ENCODE results near the gene FADS6.

The FADS6 gene

DNA sequence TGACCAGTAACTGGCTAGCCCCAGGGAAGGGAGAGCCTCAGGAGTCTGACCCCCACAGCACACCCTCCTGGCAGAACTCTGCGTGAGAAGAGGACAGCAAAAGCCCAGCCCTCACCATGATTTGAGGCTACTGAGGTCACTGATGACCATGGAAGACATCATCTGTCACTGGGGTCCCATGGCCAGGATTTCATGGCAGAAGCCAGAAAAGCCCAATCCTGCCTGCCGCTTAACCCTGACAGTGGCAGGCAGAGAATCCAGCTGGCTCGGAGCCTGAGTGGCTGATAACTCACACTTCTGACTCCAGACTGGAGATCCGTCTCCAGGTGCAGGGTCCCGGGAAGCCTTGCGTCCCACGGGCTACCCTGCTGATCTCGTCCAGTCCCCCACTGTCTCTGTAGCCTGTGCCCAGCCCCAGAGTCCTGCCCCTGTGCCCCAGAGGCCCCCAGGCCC, 51.3 kb downstream of the FADS6 start:
- no peak for DNase-seq
- ATAC-seq = no peak
- peak overlapping the region; percentile 12 to 24 for H3K4me3 Mint-ChIP-seq
- no peaks in the 10 kb centered on the region for H3K9me3 Mint-ChIP-seq
- peak overlapping the region in 1 of 2 donors; percentile 71 for H3K27ac Mint-ChIP-seq
- H3K27me3 Mint-ChIP-seq = peaks cover 34% of the 10 kb centered on the region
- peaks cover 42% of the 10 kb centered on the region for H3K4me1 Mint-ChIP-seq

DNA sequence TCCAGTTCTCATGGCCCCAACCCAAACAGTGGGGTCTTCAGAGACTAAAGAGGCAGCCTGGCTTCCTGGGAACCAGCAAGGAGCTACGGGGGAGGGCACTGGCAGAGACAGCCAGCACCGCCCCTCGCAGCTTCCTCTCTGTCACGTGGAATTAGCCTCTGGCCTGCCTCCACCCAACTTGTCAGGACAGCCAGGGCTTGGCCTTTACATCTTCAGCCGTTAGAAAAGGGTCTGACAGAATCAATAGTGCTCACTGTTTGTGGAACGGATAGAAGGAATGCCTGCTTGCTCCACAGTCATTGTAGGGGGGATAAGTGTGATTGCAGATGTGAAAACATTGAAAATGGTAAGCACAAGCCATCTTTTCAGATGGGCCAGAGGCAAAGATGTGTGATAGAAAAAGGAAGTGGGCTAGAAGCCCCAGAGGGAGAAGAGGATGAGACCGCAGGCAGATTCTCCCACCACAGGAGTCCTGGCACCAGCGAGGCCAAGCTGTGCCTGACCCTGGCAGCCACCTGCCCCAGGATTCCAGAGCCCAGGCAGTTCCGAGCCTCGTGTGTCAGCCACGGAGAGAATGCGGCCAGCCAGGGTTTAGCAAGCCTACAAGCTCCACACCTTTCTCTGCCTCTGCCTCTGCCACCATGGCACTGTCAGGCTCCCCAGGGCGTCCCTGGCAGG, 52.3 kb downstream of the FADS6 start:
- ATAC-seq (no peak), DNase-seq (no peak)
- Mint-ChIP-seq H3K27ac (peak overlapping the region in 1 of 2 donors; percentile 31), H3K4me3 (no peak overlapping the region), H3K4me1 (peaks cover 48% of the 10 kb centered on the region), H3K27me3 (peaks cover 34% of the 10 kb centered on the region), H3K9me3 (no peaks in the 10 kb centered on the region)

- H3K4me3 Mint-ChIP-seq = peak overlapping the region in 1 of 2 donors; percentile 29
- peak; percentile 51 for ATAC-seq
- H3K27ac Mint-ChIP-seq = peak overlapping the region in 1 of 2 donors; percentile 86
These were observed 53.2 kb downstream of the FADS6 start for GRCh38 chr17:74839990-74840852.

DNA sequence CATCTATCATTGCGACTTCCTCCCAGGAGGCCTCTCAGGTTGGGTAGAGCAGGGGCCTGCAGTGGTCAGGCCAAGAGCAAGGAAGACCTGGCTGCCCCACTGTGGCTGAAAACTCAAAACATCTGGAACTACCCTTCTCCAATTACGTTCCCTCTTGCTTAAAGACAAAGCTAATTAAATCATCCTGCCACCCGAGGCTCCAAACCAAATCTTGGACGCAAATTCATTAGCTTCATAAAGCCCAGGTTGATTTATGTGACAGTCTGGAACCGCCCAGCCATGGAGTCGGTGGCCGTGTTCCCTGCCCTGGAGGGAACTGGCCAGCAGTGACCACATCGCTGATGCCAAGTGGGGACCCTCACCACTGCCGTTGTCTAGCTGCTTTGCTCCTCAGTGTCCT, 55.2 kb downstream of the FADS6 start:
- Mint-ChIP-seq H3K4me3 (no peak overlapping the region), H3K9me3 (no peaks in the 10 kb centered on the region), H3K4me1 (peaks cover 49% of the 10 kb centered on the region), H3K27ac (no peak overlapping the region), H3K27me3 (peaks cover 22% of the 10 kb centered on the region)
- ATAC-seq = no peak
- DNase-seq = no peak

More at GRCh38 chr17:74839990-74840852, 53.2 kb downstream of the FADS6 start:
- no peak for DNase-seq
- no peaks in the 10 kb centered on the region for H3K9me3 Mint-ChIP-seq
- peaks cover 34% of the 10 kb centered on the region for H3K27me3 Mint-ChIP-seq
- peaks cover 49% of the 10 kb centered on the region for H3K4me1 Mint-ChIP-seq

GRCh38 chr17:74836691-74837467, 56.6 kb downstream of the FADS6 start:
- H3K27me3 Mint-ChIP-seq = peaks cover 13% of the 10 kb centered on the region
- H3K9me3 Mint-ChIP-seq = no peaks in the 10 kb centered on the region
- ATAC-seq (no peak), DNase-seq (no peak)
- H3K4me1 Mint-ChIP-seq = peaks cover 43% of the 10 kb centered on the region
- H3K4me3 Mint-ChIP-seq = no peak overlapping the region
- H3K27ac Mint-ChIP-seq = peak overlapping the region in 1 of 2 donors; percentile 64

GRCh38 chr17:74836191-74836590, 57.2 kb downstream of the FADS6 start:
- peaks cover 36% of the 10 kb centered on the region for H3K4me1 Mint-ChIP-seq
- no peaks in the 10 kb centered on the region for H3K9me3 Mint-ChIP-seq
- no peak overlapping the region for H3K27ac Mint-ChIP-seq
- DNase-seq (no peak), ATAC-seq (no peak)
- no peak overlapping the region for H3K4me3 Mint-ChIP-seq
- peaks cover 6% of the 10 kb centered on the region for H3K27me3 Mint-ChIP-seq

DNA sequence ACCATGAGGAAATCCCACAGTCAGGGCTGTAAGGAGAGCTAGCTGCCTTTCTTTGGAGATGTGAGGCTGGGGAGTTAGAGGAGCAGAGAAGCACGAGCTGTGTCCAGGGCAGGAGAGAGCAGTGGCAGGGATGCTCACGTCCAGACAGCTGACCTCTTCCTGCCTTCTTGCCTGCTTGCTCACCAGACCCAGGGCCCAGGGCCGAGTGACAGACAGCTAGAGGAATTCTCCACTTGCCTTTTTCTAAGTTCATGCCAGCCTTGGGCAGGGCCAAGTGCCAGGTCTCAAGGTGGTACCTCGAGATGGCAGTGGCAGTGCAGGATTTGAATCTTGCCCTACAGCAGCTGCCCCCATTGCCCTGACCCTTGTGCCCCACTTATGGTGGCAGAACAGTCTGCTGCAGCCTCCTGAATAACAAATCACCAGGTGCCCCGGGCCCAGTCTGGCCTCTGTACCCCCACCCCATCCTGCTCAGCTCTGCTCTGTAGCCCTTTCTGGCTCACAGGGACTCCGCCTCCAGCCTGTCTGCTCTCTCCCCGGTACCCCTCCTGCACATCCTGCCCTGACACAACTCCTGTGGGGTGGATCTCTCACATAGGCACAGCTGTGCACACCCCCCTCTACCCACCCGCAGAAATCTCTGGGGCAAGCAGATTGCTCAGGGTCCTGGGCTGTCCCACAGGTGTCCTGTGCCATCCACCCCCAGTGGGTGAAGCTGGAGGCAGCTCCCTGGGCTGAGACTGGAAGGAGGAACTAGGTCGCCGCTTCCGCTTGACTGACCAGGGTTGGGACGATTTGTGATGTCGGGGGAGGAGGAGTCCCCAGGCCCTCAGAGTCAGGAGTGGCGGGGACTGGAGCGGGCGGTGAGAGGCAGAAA, 59.7 kb downstream of the FADS6 start:
- peaks cover 13% of the 10 kb centered on the region for H3K4me1 Mint-ChIP-seq
- no peaks in the 10 kb centered on the region for H3K27me3 Mint-ChIP-seq
- H3K27ac Mint-ChIP-seq = no peak overlapping the region
- no peak for DNase-seq
- no peak overlapping the region for H3K4me3 Mint-ChIP-seq
- no peak for ATAC-seq
- no peaks in the 10 kb centered on the region for H3K9me3 Mint-ChIP-seq

DNA sequence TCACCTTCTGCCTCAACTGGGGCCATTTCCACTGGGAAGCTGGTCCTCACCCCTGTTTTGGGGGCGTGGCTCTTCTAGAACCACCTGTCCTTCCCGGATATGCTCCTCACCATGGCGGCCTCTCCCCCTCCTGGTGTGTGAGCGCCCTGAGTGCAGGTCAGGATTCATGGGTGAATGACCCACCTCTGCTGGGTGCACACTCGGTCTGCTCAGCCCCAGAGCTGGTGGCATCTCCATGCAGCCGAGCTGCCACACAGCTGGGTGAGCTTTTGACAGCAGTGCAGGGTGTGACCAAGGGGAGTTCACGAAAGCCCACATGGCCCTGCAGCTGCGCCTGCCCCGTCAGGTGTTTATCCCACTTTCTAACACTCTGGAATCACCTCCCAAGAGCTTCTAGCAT, 61.0 kb downstream of the FADS6 start:
- no peak for DNase-seq
- peaks cover 7% of the 10 kb centered on the region for H3K4me1 Mint-ChIP-seq
- H3K9me3 Mint-ChIP-seq = no peaks in the 10 kb centered on the region
- peak overlapping the region in 1 of 2 donors; percentile 49 for H3K27ac Mint-ChIP-seq
- no peak overlapping the region for H3K4me3 Mint-ChIP-seq
- ATAC-seq = no peak
- no peaks in the 10 kb centered on the region for H3K27me3 Mint-ChIP-seq

- H3K27ac Mint-ChIP-seq = no peak overlapping the region
These were observed 61.8 kb downstream of the FADS6 start for GRCh38 chr17:74831444-74832146.

DNA sequence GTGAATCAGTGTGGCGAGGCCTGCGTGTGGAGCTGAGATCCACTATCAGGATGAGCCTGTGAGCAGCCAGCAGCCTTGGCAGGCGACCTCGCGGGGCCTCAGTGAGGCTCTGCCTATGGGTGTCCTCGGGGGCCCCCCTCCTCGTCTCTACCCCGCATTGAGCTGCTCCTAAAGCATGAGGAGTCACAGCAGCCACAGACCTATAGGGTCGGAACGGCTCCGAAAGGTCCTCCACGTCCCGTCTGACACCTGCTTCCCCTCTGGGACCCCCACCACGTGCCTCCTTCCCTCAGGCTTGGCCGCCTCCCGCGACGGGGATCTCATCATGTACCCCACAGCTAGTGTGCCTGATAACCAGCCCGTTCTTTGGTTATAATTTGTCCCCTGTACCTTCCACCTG, 62.6 kb downstream of the FADS6 start:
- DNase-seq (no peak), ATAC-seq (no peak)
- Mint-ChIP-seq H3K27ac (peak overlapping the region in 1 of 2 donors; percentile 73), H3K4me1 (no peaks in the 10 kb centered on the region), H3K4me3 (no peak overlapping the region), H3K9me3 (no peaks in the 10 kb centered on the region), H3K27me3 (no peaks in the 10 kb centered on the region)

More at GRCh38 chr17:74831444-74832146, 61.8 kb downstream of the FADS6 start:
- H3K4me1 Mint-ChIP-seq = peaks cover 6% of the 10 kb centered on the region
- no peaks in the 10 kb centered on the region for H3K27me3 Mint-ChIP-seq
- no peak for DNase-seq
- H3K9me3 Mint-ChIP-seq = no peaks in the 10 kb centered on the region
- H3K4me3 Mint-ChIP-seq = no peak overlapping the region
- no peak for ATAC-seq

- Mint-ChIP-seq H3K4me1 (no peaks in the 10 kb centered on the region), H3K27ac (no peak overlapping the region), H3K9me3 (no peaks in the 10 kb centered on the region), H3K4me3 (no peak overlapping the region), H3K27me3 (no peaks in the 10 kb centered on the region)
- no peak for ATAC-seq
- no peak for DNase-seq
These were observed 65.6 kb downstream of the FADS6 start for GRCh38 chr17:74827800-74828199.
